Stimulated activated naive CD8-positive, alpha-beta T cell treated with anti-CD3 and anti-CD28 coated beads, Interleukin-15, amount 100 ng/mL, for 72 hours (primary cell): ENCODE data around the gene WTAP.
"Not testable (repeated sequence)": the region's sequence is repeated elsewhere in the genome, so short reads cannot be mapped to it uniquely, and the experiment has no call there.

Experiments used
- ATAC-seq: fragments of 150-1000 bp; cut with Tn5 transposase; 2 replicates; pipeline ENCODE4 v1.10.0; 2021; ENCODE audit warnings: mild to moderate bottlenecking, moderate library complexity
- DNase-seq, 2 donors: peaks; one replicate each; pipeline ENCODE4 v3.0.0; 2021 to 2022
- H3K27ac Mint-ChIP-seq, 2 donors: one replicate each; pipeline ENCODE4 v1.8.0; 2022; ENCODE audit warnings: mild to moderate bottlenecking in 2 of 2, mixed read lengths in 2 of 2, moderate library complexity in 2 of 2
- H3K27me3 Mint-ChIP-seq: one replicate; pipeline ENCODE4 v1.8.0; 2022; ENCODE audit warnings: mixed read lengths
- H3K4me1 Mint-ChIP-seq: one replicate; pipeline ENCODE4 v1.8.0; 2022; ENCODE audit warnings: mild to moderate bottlenecking, mixed read lengths
- H3K4me3 Mint-ChIP-seq, 2 donors: one replicate each; pipeline ENCODE4 v1.8.0; 2022; ENCODE audit warnings: mild to moderate bottlenecking in 2 of 2, mixed read lengths in 2 of 2, moderate library complexity in 1 of 2
- H3K9me3 Mint-ChIP-seq, 2 donors: one replicate each; pipeline ENCODE4 v1.8.0; 2022; ENCODE audit warnings: mixed read lengths in 2 of 2

Gene WTAP

DNA sequence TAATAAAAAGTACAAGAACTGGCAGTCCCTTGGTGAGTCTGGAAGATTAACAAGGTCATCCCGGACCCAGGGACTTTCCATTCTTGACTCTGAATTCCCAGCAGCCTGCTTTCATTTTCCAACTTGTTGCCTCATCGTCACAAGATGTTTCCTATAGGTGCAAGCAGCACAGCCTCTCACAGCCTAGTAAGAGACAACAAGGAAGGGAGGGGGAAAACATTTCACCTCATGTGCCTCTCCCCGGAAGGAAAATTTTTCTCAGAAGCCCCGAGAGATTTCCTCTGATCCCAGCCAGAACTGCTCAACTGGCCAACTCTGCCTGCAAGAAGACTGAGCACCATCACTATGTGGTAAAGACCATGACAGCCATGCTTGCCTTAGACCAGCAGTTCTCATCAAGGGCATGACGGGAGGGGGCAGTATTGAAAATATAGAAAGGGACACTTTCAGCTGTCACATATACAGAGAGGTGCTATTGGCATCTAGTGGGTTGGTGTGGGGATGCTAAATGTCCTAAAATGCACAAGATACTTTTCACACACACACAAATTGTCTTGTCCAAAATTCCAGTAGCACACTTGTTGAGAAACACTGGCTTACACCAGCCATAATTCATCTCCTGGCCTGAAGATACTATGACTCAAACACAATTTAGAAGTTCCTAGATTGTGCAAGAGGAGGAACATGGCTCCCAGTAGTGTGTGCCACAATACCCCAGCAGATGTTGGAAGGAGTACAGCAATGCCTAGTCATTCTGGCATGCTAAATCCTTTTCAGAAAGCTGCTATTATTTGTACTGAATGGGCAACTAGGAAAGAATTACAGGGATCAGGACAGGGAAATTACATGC, 10.8 kb upstream of the WTAP start:
- Mint-ChIP-seq H3K4me1 (no peaks in the 10 kb centered on the region), H3K4me3 (no peak overlapping the region), H3K27ac (no peak overlapping the region), H3K27me3 (no peaks in the 10 kb centered on the region), H3K9me3 (no peaks in the 10 kb centered on the region)
- DNase-seq (no peak), ATAC-seq (no peak)

DNA sequence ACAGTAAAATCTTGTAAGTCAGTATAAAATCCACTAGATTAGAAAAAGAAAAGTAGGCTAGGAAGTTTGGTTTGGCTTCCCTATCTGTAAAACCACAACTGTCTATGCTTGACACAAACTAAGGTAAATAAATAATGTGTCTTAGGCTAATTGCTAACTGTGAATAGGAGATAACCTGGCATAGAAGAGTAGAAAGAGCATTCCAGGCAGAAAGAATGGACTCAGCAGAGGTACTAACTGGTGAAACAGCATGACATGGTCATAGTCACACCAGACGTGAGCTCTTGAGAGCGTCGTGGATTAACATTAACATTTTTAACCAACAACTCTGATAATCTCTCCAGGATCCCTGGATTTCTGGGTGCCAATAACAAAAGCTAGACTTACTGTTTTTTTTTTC, 8.7 kb upstream of the WTAP start:
- H3K4me3 Mint-ChIP-seq: no peak overlapping the region
- peaks cover 6% of the 10 kb centered on the region for H3K4me1 Mint-ChIP-seq
- H3K27ac Mint-ChIP-seq: no peak overlapping the region
- DNase-seq: no peak
- no peaks in the 10 kb centered on the region for H3K27me3 Mint-ChIP-seq
- ATAC-seq: no peak
- no peaks in the 10 kb centered on the region for H3K9me3 Mint-ChIP-seq

DNA sequence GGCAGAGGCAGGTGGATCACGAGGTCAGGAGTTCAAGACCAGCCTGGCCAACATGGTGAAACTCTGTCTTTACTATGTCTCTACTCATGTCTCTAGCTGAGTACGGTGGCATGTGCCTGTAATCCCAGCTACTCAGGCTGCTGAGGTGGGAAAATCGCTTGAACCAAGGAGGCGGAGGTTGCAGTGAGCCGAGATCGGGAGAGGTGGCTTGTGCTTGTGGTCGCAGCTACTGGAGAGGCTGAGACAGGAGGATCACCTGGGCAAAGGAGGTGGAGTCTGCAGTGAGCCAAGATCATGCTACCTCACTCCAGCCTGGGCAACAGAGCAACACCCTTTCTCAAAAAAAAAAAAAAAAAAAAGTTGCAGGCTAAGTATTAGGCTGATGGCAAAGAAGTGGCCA, 8.0 kb upstream of the WTAP start:
- ATAC-seq (no peak), DNase-seq (no peak)
- Mint-ChIP-seq H3K4me3 (no peak overlapping the region), H3K27me3 (no peaks in the 10 kb centered on the region), H3K9me3 (no peaks in the 10 kb centered on the region), H3K27ac (no peak overlapping the region), H3K4me1 (peaks cover 7% of the 10 kb centered on the region)

DNA sequence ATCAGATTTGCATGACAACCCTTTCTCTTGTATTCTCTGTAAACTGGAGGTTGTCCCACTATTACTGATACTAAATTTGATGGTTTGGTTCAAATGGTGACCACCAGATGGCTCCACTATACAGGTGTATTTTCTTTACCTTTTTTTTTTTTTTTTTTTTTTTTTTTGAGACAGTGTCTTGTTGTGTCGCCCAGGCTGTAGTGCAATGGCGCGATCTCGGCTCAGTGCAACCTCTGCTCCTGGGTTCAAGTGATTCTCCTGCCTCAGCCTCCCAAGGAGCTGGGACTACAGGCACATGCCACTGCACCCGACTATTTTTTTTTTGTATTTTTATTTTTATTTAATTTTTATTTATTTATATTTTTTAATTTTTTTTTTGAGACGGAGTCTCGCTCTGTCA, 6.6 kb upstream of the WTAP start:
- H3K4me3 Mint-ChIP-seq: no peak overlapping the region

DNA sequence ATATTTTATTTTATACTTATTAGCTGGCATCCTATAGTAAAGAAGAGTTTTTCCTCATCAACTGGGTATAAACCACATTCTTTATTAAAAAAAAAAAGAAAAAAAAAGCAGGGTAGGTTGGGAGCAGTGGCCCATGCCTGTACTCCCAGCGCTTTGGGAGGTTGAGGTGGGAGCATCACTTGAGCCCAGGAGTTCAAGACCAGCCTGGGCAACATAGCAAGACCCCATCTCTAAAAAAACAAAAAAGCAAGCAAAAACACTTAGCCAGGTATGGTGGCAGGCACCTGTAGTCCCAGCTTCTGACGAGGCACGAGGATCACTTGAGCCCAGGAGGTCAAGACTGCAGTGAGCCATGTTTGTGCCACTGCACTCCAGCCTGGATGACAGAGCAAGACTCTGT, 5.3 kb upstream of the WTAP start:
- peaks cover 26% of the 10 kb centered on the region for H3K4me1 Mint-ChIP-seq
- not testable (repeated sequence) for DNase-seq, H3K9me3 Mint-ChIP-seq, H3K27me3 Mint-ChIP-seq, H3K4me3 Mint-ChIP-seq, ATAC-seq, H3K27ac Mint-ChIP-seq

More for the DNA sequence above, 6.6 kb upstream of the WTAP start:
- peak in 1 of 2 donors; percentile 38 for DNase-seq
- Mint-ChIP-seq H3K27me3 (no peaks in the 10 kb centered on the region), H3K27ac (no peak overlapping the region), H3K4me1 (peaks cover 18% of the 10 kb centered on the region), H3K9me3 (no peaks in the 10 kb centered on the region)
- peak; percentile 62 for ATAC-seq

DNA sequence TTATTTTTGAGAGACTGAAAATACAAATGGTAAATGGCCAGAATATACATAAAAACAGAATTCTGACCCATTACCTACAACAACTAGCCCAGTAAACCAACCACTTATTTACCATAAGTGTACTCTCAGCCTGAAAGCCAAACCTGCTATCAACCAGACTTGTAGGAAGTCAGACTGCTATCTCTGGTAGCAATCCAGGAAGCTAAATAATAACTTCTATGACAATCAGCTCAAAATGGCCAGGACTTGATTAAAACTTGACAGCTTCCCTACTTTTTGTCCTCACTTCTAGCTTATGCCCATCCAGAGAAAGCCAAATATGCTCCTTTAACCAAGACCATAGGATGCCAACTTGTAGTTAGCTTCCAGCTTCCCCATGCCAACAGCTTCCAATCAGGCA, 4.7 kb upstream of the WTAP start:
- H3K4me3 Mint-ChIP-seq: no peak overlapping the region
- no peak overlapping the region for H3K27ac Mint-ChIP-seq
- H3K4me1 Mint-ChIP-seq: peaks cover 26% of the 10 kb centered on the region
- no peaks in the 10 kb centered on the region for H3K27me3 Mint-ChIP-seq
- DNase-seq (no peak), ATAC-seq (no peak)
- H3K9me3 Mint-ChIP-seq: no peaks in the 10 kb centered on the region

- Mint-ChIP-seq H3K4me1 (peaks cover 26% of the 10 kb centered on the region), H3K4me3 (no peak overlapping the region), H3K9me3 (no peaks in the 10 kb centered on the region), H3K27me3 (no peaks in the 10 kb centered on the region), H3K27ac (no peak overlapping the region)
- ATAC-seq: no peak
- no peak for DNase-seq
Measured at GRCh38 chr6:159723259-159723658, 4.0 kb upstream of the WTAP start.

GRCh38 chr6:159724778-159725177, 2.5 kb upstream of the WTAP start:
- Mint-ChIP-seq H3K4me1 (peaks cover 36% of the 10 kb centered on the region), H3K9me3 (no peaks in the 10 kb centered on the region), H3K27ac (no peak overlapping the region), H3K27me3 (no peaks in the 10 kb centered on the region), H3K4me3 (peak overlapping the region; percentile 5 to 34)
- DNase-seq (no peak), ATAC-seq (no peak)

- not testable (repeated sequence) for ATAC-seq, DNase-seq, H3K27ac Mint-ChIP-seq, H3K27me3 Mint-ChIP-seq, H3K9me3 Mint-ChIP-seq
- Mint-ChIP-seq H3K4me3 (peak overlapping the region in 1 of 2 donors; percentile 31), H3K4me1 (peaks cover 40% of the 10 kb centered on the region)
Measured at GRCh38 chr6:159725208-159725607, 2.1 kb upstream of the WTAP start.

DNA sequence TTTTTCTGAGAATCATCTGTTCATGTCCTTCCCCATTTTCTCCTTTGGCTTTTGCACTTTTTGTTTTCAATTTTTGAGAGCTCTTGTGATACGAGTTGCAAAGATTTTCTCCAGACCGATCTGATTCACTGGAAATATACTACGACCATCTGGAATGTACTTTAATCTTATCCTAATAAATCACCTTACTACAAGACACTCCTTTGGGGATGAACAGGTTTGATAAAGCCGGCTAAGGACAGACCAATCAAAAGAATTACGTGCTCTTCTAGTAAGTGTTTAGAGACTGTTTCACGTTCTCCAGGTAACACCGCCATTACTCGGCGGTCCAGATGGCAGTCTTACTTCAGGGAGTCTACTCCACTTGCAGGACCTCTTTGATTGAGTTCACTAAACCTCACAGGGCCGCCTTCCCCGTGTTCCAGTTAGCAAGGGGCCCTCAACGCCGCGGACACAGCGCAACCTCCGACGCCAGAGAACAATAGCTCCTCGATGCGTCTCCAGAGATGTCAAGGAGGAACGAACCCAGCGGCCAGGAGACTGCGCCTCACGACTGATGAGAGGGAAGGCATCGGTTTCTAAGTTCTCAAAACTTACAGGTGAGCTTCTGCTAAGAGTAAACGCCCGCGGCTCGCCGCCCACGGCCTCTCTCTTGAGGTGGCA, 920 bp upstream of the WTAP start:
- Mint-ChIP-seq H3K4me3 (peak overlapping the region; percentile 90 to 98), H3K27ac (peak overlapping the region; percentile 99 to 100), H3K9me3 (no peaks in the 10 kb centered on the region), H3K27me3 (no peaks in the 10 kb centered on the region), H3K4me1 (peaks cover 52% of the 10 kb centered on the region)
- ATAC-seq (peak; percentile 32), DNase-seq (no peak)

GRCh38 chr6:159727717-159728445, 575 bp downstream of the WTAP start:
- Mint-ChIP-seq H3K27ac (peak overlapping the region; percentile 96 to 97), H3K4me3 (peak overlapping the region; percentile 90 to 92), H3K4me1 (peaks cover 61% of the 10 kb centered on the region), H3K9me3 (no peaks in the 10 kb centered on the region), H3K27me3 (no peaks in the 10 kb centered on the region)
- DNase-seq: peak in 1 of 2 donors; percentile 75
- peak; percentile 60 for ATAC-seq

DNA sequence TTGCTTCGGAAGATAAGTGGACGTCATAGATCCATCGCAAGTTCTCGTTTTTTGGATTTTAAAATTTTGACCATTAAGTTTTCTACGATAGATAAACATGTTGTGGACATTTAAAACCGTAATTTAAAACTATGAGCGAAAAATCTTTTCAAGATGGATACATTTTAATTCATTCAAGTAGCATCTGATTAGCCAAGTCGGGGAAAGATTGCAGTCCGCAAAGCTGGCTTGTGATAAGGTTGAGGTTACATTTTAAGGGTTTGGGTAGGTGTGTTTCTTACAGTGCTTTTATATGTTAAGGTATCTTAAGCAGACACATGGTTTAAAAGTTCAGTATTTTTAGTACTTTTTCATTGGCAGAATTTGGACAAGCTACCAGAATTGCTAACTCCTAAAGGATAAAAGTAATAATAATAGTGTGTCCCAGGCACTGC, 1.2 kb downstream of the WTAP start:
- Mint-ChIP-seq H3K27ac (peak overlapping the region; percentile 96 to 97), H3K4me3 (peak overlapping the region; percentile 90 to 92), H3K4me1 (peaks cover 61% of the 10 kb centered on the region), H3K9me3 (no peaks in the 10 kb centered on the region), H3K27me3 (no peaks in the 10 kb centered on the region)
- no peak for ATAC-seq
- DNase-seq: no peak

DNA sequence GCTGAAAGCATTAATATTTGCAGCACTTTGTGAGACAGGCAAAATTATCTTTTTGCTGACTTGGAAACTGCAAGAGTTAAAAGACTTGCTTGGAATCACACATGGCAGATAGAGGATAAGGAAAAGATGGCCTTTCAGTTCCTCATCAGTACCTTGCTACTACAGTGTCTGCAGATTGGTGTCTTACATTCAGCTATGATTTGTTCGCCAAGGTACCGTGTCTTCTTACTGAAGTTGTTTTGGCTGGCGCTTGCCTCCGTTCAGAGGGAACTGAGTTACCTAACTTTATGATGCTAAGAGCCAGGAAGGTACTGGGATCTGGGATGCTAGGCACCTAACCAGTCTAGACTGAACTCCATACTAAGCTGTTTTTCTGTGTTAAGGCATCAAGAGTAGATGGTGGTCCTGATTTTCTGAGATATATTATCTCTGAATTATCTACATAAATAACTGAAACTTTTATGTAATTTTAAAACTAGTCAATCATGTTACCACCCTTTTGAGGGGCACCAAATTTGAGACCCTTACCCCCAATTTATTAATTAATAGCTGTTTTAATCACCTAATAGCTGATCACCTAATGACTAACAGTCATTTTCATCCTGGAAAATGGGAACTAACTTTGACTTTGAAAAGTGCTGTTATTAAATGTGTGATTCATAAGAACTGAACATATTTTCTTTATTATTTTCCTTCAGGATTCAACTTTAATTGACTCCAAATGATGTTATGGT, 2.5 kb downstream of the WTAP start:
- H3K27me3 Mint-ChIP-seq: no peaks in the 10 kb centered on the region
- no peak for DNase-seq
- no peaks in the 10 kb centered on the region for H3K9me3 Mint-ChIP-seq
- no peak for ATAC-seq
- peak overlapping the region; percentile 90 to 92 for H3K4me3 Mint-ChIP-seq
- peaks cover 65% of the 10 kb centered on the region for H3K4me1 Mint-ChIP-seq
- H3K27ac Mint-ChIP-seq: peak overlapping the region in 1 of 2 donors; percentile 33

- peaks cover 59% of the 10 kb centered on the region for H3K4me1 Mint-ChIP-seq
- no peak for ATAC-seq
- H3K9me3 Mint-ChIP-seq: no peaks in the 10 kb centered on the region
- H3K4me3 Mint-ChIP-seq: peak overlapping the region in 1 of 2 donors; percentile 92
- H3K27me3 Mint-ChIP-seq: no peaks in the 10 kb centered on the region
- DNase-seq: no peak
- H3K27ac Mint-ChIP-seq: peak overlapping the region in 1 of 2 donors; percentile 33
Measured at GRCh38 chr6:159730332-159730676, 3.0 kb downstream of the WTAP start.

GRCh38 chr6:159732550-159732949, 5.2 kb downstream of the WTAP start:
- peak overlapping the region; percentile 37 to 41 for H3K4me3 Mint-ChIP-seq
- H3K27ac Mint-ChIP-seq: peak overlapping the region in 1 of 2 donors; percentile 64
- ATAC-seq, H3K27me3 Mint-ChIP-seq, DNase-seq, H3K9me3 Mint-ChIP-seq: not testable (repeated sequence)
- H3K4me1 Mint-ChIP-seq: peaks cover 51% of the 10 kb centered on the region
